ENCODE results near the gene BCAS3. TPM values are rescaled to one million over a fixed set of nuclear protein-coding genes. Genes with fewer than 3 reads are reported as not detected.

Gene BCAS3
- total RNA-seq, 1 donor from 2014 or later = 43.6 TPM

DNA sequence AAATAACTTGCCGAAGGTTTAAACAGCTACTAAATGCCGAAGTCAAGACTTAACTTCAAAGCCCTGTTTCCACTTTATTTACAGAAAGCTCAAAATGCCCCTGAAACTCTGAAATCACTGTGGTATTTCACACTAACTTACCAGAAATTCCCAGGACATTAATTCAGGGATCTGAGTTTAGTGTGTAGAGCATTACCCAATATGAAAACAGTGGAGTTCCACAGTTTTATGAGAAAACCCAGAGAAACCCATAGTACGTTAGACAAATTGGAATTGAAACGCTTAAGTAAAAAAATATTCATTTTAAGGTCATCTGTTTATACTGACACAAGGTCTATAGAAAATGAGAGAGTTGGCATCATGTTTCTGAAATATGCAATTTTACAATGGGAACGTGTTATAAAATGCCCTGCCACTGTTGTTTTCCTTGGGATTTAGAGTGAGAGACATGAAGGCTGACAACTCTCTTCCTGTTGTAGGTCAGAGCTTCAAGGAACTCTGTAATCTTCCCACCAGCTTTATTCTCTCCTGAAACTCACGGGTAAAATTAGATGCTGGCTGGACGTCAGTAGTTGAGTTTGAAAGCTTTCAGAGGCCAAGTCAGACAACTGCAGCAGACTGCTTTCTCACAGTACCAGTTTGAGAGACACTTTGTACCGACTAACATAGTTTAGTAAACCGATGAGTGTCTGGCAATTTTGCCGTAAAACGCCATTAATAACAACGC is 582.6 kb downstream of the BCAS3 start:
- DNase-seq = peak; percentile 11

DNA sequence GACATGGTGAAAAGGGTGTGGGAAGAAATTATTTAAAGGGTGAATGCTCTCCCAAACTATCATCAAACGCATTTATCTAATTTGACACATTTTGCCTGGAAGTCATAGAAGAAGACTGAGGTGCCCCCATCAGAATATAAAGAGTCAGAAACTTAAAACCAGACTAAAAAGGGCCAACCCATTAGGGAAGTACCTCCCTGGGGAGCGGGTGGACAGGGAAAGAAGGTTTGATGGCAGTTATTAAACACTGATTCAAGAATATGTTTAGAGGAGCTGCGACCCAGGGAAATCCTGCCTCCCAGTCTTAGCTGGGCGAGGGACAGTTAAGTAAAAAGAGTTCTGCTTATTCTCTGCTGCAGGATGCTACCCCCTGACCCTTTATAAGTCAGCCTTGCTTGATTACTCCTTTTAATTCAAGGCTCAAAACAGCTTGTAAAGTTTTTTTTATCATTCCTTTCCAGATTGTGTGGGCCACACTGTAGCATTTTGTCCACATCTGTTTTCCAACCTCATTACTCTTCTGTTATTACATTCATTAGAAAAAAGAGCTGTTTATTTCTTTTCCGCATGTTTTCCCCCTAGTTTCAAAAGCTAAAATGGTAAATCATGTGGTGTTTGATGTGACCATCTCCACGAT is 583.5 kb downstream of the BCAS3 start:
- no peak for DNase-seq

- no peak for DNase-seq
Observed at GRCh38 chr17:61265397-61265796, 587.7 kb downstream of the BCAS3 start.

GRCh38 chr17:61267847-61268246 is 590.2 kb downstream of the BCAS3 start:
- DNase-seq = no peak

DNA sequence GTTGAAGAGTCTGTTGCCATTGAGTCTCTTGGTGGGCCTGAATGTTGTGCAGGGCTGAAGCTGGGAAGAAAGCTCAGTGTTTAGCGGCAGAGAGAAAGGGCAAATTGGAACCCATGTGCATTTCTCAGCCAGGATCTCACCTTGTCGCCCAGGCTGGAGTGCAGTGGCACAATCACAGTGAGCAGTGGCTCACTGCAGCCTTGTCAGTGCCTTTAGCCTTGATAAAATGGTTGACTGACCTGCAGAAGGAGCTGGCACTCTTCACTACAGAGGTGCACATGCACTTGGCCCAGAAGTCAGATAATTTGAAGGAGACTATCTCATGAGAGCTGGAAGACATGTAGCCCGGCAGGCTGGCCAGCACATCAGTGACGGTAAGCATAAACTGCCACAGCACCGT is 597.7 kb downstream of the BCAS3 start:
- no peak for DNase-seq

GRCh38 chr17:61276806-61277205 is 599.2 kb downstream of the BCAS3 start:
- no peak for DNase-seq

- DNase-seq = no peak
Observed at GRCh38 chr17:61279476-61280145, 602.0 kb downstream of the BCAS3 start.

- no peak for DNase-seq
Observed at GRCh38 chr17:61280338-61280737, 602.7 kb downstream of the BCAS3 start.

DNA sequence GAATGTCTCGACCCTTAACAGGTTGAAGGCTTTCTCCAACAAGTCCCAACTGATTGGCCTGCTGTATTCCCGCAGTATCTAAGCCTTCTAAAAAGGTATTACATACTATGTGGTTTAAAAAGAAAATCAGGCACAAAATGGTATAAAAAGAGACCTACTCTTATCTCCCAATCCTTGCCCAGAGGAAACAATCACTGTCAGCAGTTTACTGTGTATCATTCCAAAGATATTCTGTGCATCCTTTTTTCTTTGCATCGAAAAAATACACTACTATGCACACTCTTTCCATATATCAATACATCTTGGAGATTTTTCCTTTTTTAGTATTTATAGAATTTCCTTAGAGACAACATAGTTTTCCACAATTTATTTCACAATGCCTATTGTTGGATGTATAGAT is 603.2 kb downstream of the BCAS3 start:
- DNase-seq = no peak

DNA sequence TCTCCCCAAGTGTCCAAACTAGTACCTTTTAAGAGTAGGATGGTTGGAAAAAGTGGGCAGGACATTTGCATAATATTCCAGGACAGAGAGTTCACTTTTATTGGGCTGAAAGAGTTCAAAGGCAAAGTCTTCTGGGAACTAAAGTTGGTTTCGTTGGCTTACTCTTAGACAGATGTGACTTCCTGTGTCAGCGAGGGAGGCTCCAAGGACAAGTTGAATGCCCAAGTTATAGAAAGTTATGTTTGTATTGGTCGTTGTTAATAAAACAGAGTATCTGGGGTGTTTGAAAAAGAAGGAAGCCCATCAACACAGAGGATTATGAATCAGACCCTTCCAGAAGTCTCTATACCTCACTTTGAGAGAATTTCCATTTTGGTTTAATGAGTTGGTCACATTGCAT is 604.7 kb downstream of the BCAS3 start:
- DNase-seq = no peak

- DNase-seq = no peak
Observed at GRCh38 chr17:61283043-61283442, 605.4 kb downstream of the BCAS3 start.

- no peak for DNase-seq
Observed at GRCh38 chr17:61284174-61284573, 606.5 kb downstream of the BCAS3 start.

DNA sequence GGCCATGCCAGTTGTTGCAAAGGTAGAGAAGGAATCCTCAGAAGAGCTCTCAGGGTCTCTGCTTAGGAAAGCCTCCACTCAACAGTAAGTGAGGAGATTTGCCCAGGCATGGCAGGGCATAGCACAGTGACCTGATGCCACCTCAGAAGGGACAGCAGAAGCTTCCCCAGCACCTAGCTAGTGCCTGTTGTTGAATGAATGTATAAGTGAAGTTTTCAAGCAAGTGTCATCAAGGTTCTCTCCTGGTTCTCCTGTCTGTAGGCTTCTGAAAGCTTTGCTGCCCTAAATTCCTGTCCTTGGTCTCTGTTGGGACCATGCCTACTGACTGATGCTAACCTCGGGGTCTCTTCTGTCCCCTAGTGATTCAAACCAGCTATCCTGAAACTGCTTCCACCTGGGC is 607.1 kb downstream of the BCAS3 start:
- DNase-seq = no peak

- no peak for DNase-seq
Observed at GRCh38 chr17:61285526-61286320, 608.1 kb downstream of the BCAS3 start.

GRCh38 chr17:61286449-61286848 is 608.8 kb downstream of the BCAS3 start:
- no peak for DNase-seq

- no peak for DNase-seq
Observed at GRCh38 chr17:61289408-61290385, 612.0 kb downstream of the BCAS3 start.

GRCh38 chr17:61291451-61292285 is 614.0 kb downstream of the BCAS3 start:
- DNase-seq = no peak

- no peak for DNase-seq
Observed at GRCh38 chr17:61294286-61294685, 616.6 kb downstream of the BCAS3 start.

GRCh38 chr17:61294777-61295176 is 617.1 kb downstream of the BCAS3 start:
- no peak for DNase-seq

DNA sequence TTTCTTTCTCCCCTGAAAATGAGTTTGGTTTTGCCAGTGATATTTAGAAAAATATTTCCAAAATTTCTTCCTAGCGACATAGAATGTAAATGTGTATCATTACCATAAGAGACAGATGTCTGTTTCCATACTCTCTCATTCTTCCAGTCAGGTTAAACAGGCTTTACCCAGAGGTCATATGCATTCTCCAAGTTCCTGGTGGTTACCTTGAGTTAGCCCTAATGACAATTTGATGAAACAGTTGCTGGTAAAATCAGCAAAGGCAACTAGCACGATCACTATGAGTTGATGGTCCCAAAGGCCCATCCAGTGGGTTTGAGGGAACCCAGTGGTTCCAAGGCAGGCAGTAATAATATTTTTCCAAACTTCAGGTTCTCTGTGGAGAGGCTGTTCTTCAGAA is 618.4 kb downstream of the BCAS3 start:
- no peak for DNase-seq

Measured in skin of body (tissue), 2 donors.